Transverse colon (tissue), 4 donors: ENCODE data around the gene PRKCB. TPM values are rescaled to one million over a fixed set of nuclear protein-coding genes. Genes with fewer than 3 reads are reported as not detected.

ENCODE experiments used
- DNase-seq: peaks from one replicate; pipeline ENCODE4 v3.0.0-alpha.2; 2019
- H3K27ac ChIP-seq, 4 donors: fragments of 200-600 bp; sonication (generic); 2 replicates each; pipeline ENCODE4 v1.5.1; 2016 to 2018; ENCODE audit warnings: inconsistent platforms in 4 of 4
- H3K27me3 ChIP-seq: fragments of 200-600 bp; sonication (generic); 2 replicates; pipeline ENCODE4 v1.5.1; 2017; ENCODE audit warnings: inconsistent platforms
- H3K36me3 ChIP-seq, 4 donors: fragments of 200-600 bp; sonication (generic); 2 replicates each; pipeline ENCODE4 v1.5.1; 2017 to 2019; ENCODE audit warnings: inconsistent platforms in 4 of 4
- H3K4me1 ChIP-seq, 4 donors: fragments of 200-600 bp; sonication (generic); 2 replicates each; pipeline ENCODE4 v1.5.1; 2017 to 2020; ENCODE audit warnings: inconsistent platforms in 4 of 4
- H3K4me3 ChIP-seq, 4 donors: fragments of 200-600 bp; sonication (generic); 1 replicate in 1 of 4; 2 replicates in 3 of 4; pipeline versions ENCODE4 v1.5.1 to v1.6.1; 2017 to 2019; ENCODE audit warnings: inconsistent platforms in 4 of 4
- H3K9me3 ChIP-seq, 2 donors: fragments of 200-600 bp; sonication (generic); 2 replicates each; pipeline ENCODE4 v1.5.1; 2017 to 2019; ENCODE audit warnings: inconsistent platforms in 2 of 2
- EP300 ChIP-seq: sonication (generic); formaldehyde crosslinking; IDR thresholded peaks from one replicate; pipeline ENCODE4 v1.6.1; 2017; ENCODE audit warnings: antibody characterized with exemption, low read depth
- POLR2A ChIP-seq: fragments of 450-650 bp; IDR thresholded peaks from one replicate; pipeline ENCODE4 v1.6.1; 2016; ENCODE audit warnings: antibody characterized with exemption, mild to moderate bottlenecking, moderate library complexity
- POLR2AphosphoS5 ChIP-seq, 3 donors: sonication (generic); formaldehyde crosslinking; IDR thresholded peaks; one replicate each; pipeline ENCODE4 v1.6.1; 2016; ENCODE audit warnings: antibody characterized with exemption in 3 of 3
- WGBS, 2 donors: methylation state at CpG; one replicate each; pipeline ENCODE4 v1.1.5; 2018; ENCODE audit warnings: low coverage in 1 of 2; 5-methylcytosine and 5-hydroxymethylcytosine counted together
- in situ Hi-C, 4 donors: fragments of 200-750 bp; cut with MboI; loops; one replicate each; pipeline versions ENCODE4 v1.15.0 to v1.15.1; 2017; ENCODE audit warnings: low sequenced_read_pairs in 3 of 4, low pct_ligation_motif_present in 1 of 4, low pct_unique_long_range_greater_than_20kb in 1 of 4
- intact Hi-C: fragments of 100-400 bp; cut with DNase I; formaldehyde crosslinking; loops from one replicate; pipeline ENCODE4 v1.15.1; 2023; ENCODE audit warnings: low total_unique reads
- total RNA-seq, 4 donors: library from RNA; depleted of rRNA; stranded (reverse); fragments of >200 nt; gene quantifications; one replicate each; pipeline ENCODE4 v1.1.0, GENCODE V29; 2016
- TF ChIP-seq, protein P1 (sequence below), 5 experiments: fragments of 200-600 bp in 3 of 5; fragments of 450-650 bp in 2 of 5; sonication (generic) in 3 of 5; IDR thresholded peaks; 1 replicate in 2 of 5; 2 replicates in 3 of 5; pipeline ENCODE4 v1.5.1; 2016 to 2017; ENCODE audit warnings: antibody characterized with exemption in 5 of 5, inconsistent platforms in 3 of 5, mild to moderate bottlenecking in 2 of 5, moderate library complexity in 1 of 5

Gene PRKCB
- total RNA-seq, 4 donors from 2014 or later: 9.0 to 28.3 (median 15.2) TPM

DNA sequence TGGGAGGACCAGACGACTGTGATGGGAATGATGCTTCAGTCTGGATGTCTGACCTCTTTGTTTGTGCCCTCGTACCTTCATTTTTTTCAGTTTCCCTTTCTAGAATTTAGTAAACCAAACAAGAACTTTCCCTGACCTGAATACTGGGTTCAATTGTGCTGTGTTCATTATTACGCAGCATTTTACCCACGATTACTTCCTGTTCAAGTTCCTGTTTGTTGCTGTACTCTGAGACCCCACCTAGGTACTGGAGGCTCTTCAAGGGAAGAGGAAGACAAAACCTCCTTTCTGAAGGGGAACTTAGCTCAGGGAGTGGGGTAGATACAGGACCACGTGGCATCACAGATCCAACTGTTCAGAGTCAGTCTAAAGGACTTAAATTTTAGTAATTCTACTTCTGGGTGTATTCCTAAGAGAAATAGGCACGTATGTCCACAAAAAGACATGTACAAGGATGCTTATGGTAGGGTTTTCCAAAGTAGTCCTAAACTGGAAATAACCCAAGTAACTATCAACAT, 9.2 kb upstream of the PRKCB start:
- no peak overlapping the region for H3K27ac ChIP-seq
- 36 to 54% methylated on average over 6 of the region's 6 CpGs for WGBS, 2 donors

DNA sequence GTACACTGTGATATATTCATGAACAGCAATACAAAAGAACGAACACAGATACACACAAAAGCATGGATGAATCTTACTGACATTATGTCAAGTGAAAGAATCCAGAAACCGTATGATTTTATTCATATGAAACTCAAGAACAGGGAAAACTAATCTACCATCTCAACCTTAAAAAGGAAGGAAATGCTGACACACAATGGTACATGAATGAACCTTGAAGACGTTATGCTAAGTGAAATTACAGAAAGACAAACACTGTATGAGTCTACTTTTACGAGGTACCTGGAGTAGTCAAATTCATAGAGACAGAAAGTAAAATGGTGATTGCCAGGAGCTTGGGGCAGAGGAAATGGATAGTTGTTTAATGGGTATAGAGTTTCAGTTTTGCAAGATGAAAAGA, 8.7 kb upstream of the PRKCB start:
- intact Hi-C loops: no loop called here
- no peak for DNase-seq
- Histone ChIP-seq H3K36me3 (no peaks in the 10 kb centered on the region), H3K4me1 (peaks cover 0 to 14% (median 4%) of the 10 kb centered on the region in 4 donors), H3K27me3 (no peaks in the 10 kb centered on the region), H3K9me3 (peaks cover 3% of the 10 kb centered on the region in 2 donors), H3K4me3 (no peak overlapping the region), H3K27ac (no peak overlapping the region)
- 29 to 34% methylated on average over 4 of the region's 4 CpGs for WGBS, 2 donors
- in situ Hi-C loops: loop anchor here in 1 of 4 donors (10.0 kb wide), 1 partner anchor 58 kb away; no protein-coding TSS in a partner anchor
- TF ChIP-seq EP300 (no peak), POLR2AphosphoS5 (IDR thresholded peaks at IDR 0.05) (no peak), POLR2A (no peak)
- TF ChIP-seq, protein P1, sequence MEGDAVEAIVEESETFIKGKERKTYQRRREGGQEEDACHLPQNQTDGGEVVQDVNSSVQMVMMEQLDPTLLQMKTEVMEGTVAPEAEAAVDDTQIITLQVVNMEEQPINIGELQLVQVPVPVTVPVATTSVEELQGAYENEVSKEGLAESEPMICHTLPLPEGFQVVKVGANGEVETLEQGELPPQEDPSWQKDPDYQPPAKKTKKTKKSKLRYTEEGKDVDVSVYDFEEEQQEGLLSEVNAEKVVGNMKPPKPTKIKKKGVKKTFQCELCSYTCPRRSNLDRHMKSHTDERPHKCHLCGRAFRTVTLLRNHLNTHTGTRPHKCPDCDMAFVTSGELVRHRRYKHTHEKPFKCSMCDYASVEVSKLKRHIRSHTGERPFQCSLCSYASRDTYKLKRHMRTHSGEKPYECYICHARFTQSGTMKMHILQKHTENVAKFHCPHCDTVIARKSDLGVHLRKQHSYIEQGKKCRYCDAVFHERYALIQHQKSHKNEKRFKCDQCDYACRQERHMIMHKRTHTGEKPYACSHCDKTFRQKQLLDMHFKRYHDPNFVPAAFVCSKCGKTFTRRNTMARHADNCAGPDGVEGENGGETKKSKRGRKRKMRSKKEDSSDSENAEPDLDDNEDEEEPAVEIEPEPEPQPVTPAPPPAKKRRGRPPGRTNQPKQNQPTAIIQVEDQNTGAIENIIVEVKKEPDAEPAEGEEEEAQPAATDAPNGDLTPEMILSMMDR (IDR thresholded peaks at IDR 0.05): no peak

More for the DNA sequence above, 9.2 kb upstream of the PRKCB start:
- intact Hi-C loops: no loop called here
- Histone ChIP-seq H3K4me3 (no peak overlapping the region), H3K27me3 (no peaks in the 10 kb centered on the region), H3K9me3 (peaks cover 3% of the 10 kb centered on the region in 2 donors), H3K36me3 (no peaks in the 10 kb centered on the region), H3K4me1 (peaks cover 0 to 14% (median 4%) of the 10 kb centered on the region in 4 donors)
- in situ Hi-C loops: loop anchor here in 1 of 4 donors (10.0 kb wide), 1 partner anchor 58 kb away; no protein-coding TSS in a partner anchor
- TF ChIP-seq POLR2AphosphoS5 (IDR thresholded peaks at IDR 0.05) (no peak), EP300 (no peak), POLR2A (no peak)
- TF ChIP-seq, protein P1 (IDR thresholded peaks at IDR 0.05): no peak
- DNase-seq: no peak

DNA sequence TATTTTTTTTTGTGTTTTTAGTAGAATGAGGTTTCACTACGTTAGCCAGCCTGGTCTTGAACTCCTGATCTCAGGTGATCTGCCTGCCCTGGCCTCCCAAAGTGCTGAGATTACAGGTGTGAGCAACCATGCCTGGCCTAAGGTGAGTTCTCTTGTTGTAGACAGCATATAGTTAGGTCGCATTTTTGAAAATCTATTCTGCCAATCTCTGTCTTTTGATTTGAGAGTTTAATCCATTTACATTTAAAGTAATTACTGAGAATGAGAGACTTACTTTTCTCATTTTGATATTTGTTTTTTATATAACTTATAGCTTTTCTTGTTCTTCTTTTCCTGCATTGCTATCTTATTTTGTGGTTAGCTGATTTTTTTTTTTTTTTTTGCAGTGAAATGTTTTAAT, 6.3 kb upstream of the PRKCB start:
- H3K9me3 ChIP-seq: peaks cover 3% of the 10 kb centered on the region in 2 donors
- intact Hi-C loops: no loop called here
- no peak for TF ChIP-seq POLR2A
- TF ChIP-seq EP300: no peak
- TF ChIP-seq, protein P1 (IDR thresholded peaks at IDR 0.05): no peak
- no peak for TF ChIP-seq POLR2AphosphoS5 (IDR thresholded peaks at IDR 0.05)
- H3K4me1 ChIP-seq: peaks cover 0 to 14% (median 4%) of the 10 kb centered on the region in 4 donors
- no peak for DNase-seq
- WGBS, 2 donors: 78 to 90% methylated on average over 2 of the region's 2 CpGs
- H3K27ac ChIP-seq: no peak overlapping the region
- in situ Hi-C loops: loop anchor here in 1 of 4 donors (10.0 kb wide), 1 partner anchor 55 kb away; no protein-coding TSS in a partner anchor
- H3K27me3 ChIP-seq: no peaks in the 10 kb centered on the region
- H3K36me3 ChIP-seq: no peaks in the 10 kb centered on the region
- no peak overlapping the region for H3K4me3 ChIP-seq

DNA sequence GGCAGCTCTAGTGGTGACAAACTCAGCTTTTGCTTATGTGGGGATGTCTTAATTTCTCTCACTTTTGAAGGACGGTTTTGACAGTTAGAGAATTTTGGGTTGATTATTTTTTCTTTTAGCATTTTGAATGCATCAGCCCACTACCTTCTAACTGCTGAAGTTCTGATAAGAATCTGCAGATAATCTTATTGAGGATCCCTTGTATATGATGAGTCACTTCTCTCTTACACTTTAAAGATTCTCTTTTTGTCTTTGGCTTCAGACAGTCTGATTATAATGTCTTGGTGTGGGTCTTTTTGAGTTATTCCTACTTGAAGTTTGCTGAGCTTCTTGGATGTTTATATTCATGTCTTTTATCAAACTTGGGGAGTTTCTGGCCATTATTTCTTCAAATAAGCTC, 5.5 kb upstream of the PRKCB start:
- intact Hi-C loops (loop anchor here (10.0 kb wide), 2 partner anchors 85 to 115 kb away; no protein-coding TSS in a partner anchor), in situ Hi-C loops (no loop called here)
- WGBS, 2 donors: 0% methylated on average over 1 of the region's 1 CpG
- Histone ChIP-seq H3K4me1 (peaks cover 0 to 14% (median 4%) of the 10 kb centered on the region in 4 donors), H3K27ac (no peak overlapping the region), H3K36me3 (no peaks in the 10 kb centered on the region), H3K9me3 (peaks cover 3% of the 10 kb centered on the region in 2 donors), H3K27me3 (peaks cover 3% of the 10 kb centered on the region), H3K4me3 (no peak overlapping the region)
- TF ChIP-seq, protein P1 (IDR thresholded peaks at IDR 0.05): no peak
- no peak for TF ChIP-seq POLR2AphosphoS5 (IDR thresholded peaks at IDR 0.05)
- no peak for TF ChIP-seq POLR2A
- TF ChIP-seq EP300: no peak
- no peak for DNase-seq
